ENCODE results near the gene IGSF6. TPM values are rescaled to one million over a fixed set of nuclear protein-coding genes. Genes with fewer than 3 reads are reported as not detected.
"Not testable (repeated sequence)": the region's sequence is repeated elsewhere in the genome, so short reads cannot be mapped to it uniquely, and the experiment has no call there.

Gene IGSF6
- total RNA-seq, 1 donor from 2014 or later = not detected

- no peaks in the 10 kb centered on the region for H3K27me3 Mint-ChIP-seq
- H3K4me1 Mint-ChIP-seq (ENCODE audit: unreplicated experiment) = peaks cover 9% of the 10 kb centered on the region
- H3K4me3 Mint-ChIP-seq = no peak overlapping the region
- peaks cover 10% of the 10 kb centered on the region for H3K36me3 Mint-ChIP-seq
- no peak overlapping the region for H3K27ac Mint-ChIP-seq
- no peak for DNase-seq (ENCODE audit: extremely low spot score, unreplicated experiment)
- TF ChIP-seq CTCF (conservative IDR thresholded peaks at IDR 0.05) = no peak
- H3K9me3 Mint-ChIP-seq = no peaks in the 10 kb centered on the region
These were observed 1.9 kb downstream of the IGSF6 start for GRCh38 chr16:21650521-21650920.

GRCh38 chr16:21649826-21650406, 2.5 kb downstream of the IGSF6 start:
- H3K9me3 Mint-ChIP-seq; H3K27me3 Mint-ChIP-seq; H3K4me1 Mint-ChIP-seq (ENCODE audit: unreplicated experiment); H3K4me3 Mint-ChIP-seq; H3K27ac Mint-ChIP-seq; DNase-seq (ENCODE audit: extremely low spot score, unreplicated experiment): not testable (repeated sequence)
- peaks cover 10% of the 10 kb centered on the region for H3K36me3 Mint-ChIP-seq

- no peak overlapping the region for H3K27ac Mint-ChIP-seq
These were observed 4.7 kb downstream of the IGSF6 start for GRCh38 chr16:21647562-21648164.

GRCh38 chr16:21646721-21647561, 5.5 kb downstream of the IGSF6 start:
- peaks cover 6% of the 10 kb centered on the region for H3K36me3 Mint-ChIP-seq
- H3K4me3 Mint-ChIP-seq = no peak overlapping the region
- no peaks in the 10 kb centered on the region for H3K27me3 Mint-ChIP-seq
- H3K27ac Mint-ChIP-seq = no peak overlapping the region
- no peak for TF ChIP-seq CTCF (conservative IDR thresholded peaks at IDR 0.05)
- no peaks in the 10 kb centered on the region for H3K4me1 Mint-ChIP-seq (ENCODE audit: unreplicated experiment)
- peak; percentile 59 for DNase-seq (ENCODE audit: extremely low spot score, unreplicated experiment)
- H3K9me3 Mint-ChIP-seq = no peaks in the 10 kb centered on the region

More at GRCh38 chr16:21647562-21648164, 4.7 kb downstream of the IGSF6 start:
- H3K27me3 Mint-ChIP-seq = no peaks in the 10 kb centered on the region
- TF ChIP-seq CTCF (conservative IDR thresholded peaks at IDR 0.05) = no peak
- H3K36me3 Mint-ChIP-seq = peaks cover 6% of the 10 kb centered on the region
- DNase-seq (ENCODE audit: extremely low spot score, unreplicated experiment) = peak; percentile 16
- H3K9me3 Mint-ChIP-seq = no peaks in the 10 kb centered on the region
- H3K4me3 Mint-ChIP-seq = no peak overlapping the region
- peaks cover 4% of the 10 kb centered on the region for H3K4me1 Mint-ChIP-seq (ENCODE audit: unreplicated experiment)

GRCh38 chr16:21646091-21646490, 6.3 kb downstream of the IGSF6 start:
- no peak for DNase-seq (ENCODE audit: extremely low spot score, unreplicated experiment)
- H3K9me3 Mint-ChIP-seq = no peaks in the 10 kb centered on the region
- TF ChIP-seq CTCF (conservative IDR thresholded peaks at IDR 0.05) = no peak

GRCh38 chr16:21645261-21645721, 7.1 kb downstream of the IGSF6 start:
- peak; percentile 11 for DNase-seq (ENCODE audit: extremely low spot score, unreplicated experiment)
- Mint-ChIP-seq H3K27me3 (no peaks in the 10 kb centered on the region), H3K4me1 (ENCODE audit: unreplicated experiment) (no peaks in the 10 kb centered on the region), H3K36me3 (peaks cover 3% of the 10 kb centered on the region), H3K27ac (no peak overlapping the region), H3K9me3 (no peaks in the 10 kb centered on the region), H3K4me3 (no peak overlapping the region)
- no peak for TF ChIP-seq CTCF (conservative IDR thresholded peaks at IDR 0.05)

More at GRCh38 chr16:21646091-21646490, 6.3 kb downstream of the IGSF6 start:
- Mint-ChIP-seq H3K4me1 (ENCODE audit: unreplicated experiment) (no peaks in the 10 kb centered on the region), H3K4me3 (no peak overlapping the region), H3K36me3 (peaks cover 3% of the 10 kb centered on the region), H3K27ac (no peak overlapping the region), H3K27me3 (no peaks in the 10 kb centered on the region)

Data from type B pancreatic cell (in vitro differentiated cells).